Activated naive CD8-positive, alpha-beta T cell treated with anti-CD3 and anti-CD28 coated beads, Interleukin-2, amount 10 ng/mL, durations not matched to agents 7 days and 5 days (primary cell): ENCODE results near the gene HIPK3. TPM values are rescaled to one million over a fixed set of nuclear protein-coding genes. Genes with fewer than 3 reads are reported as not detected.
"Not testable (repeated sequence)": the region's sequence is repeated elsewhere in the genome, so short reads cannot be mapped to it uniquely, and the experiment has no call there.

ENCODE experiments used
- ATAC-seq: fragments of 150-1000 bp; cut with Tn5 transposase; one replicate; pipeline ENCODE4 v1.10.0; 2021; ENCODE audit warnings: low read depth, moderate library complexity
- POLR2A ChIA-PET: fragments of 350-600 bp; sonication (Branson Sonifier 250); formaldehyde crosslinking; loops from one replicate; lab custom pipeline; 2021; ENCODE audit warnings: antibody characterized with exemption; lab: Charles Lee
- DNase-seq: peaks from one replicate; pipeline ENCODE4 v3.0.0; 2021
- H3K27ac Mint-ChIP-seq: one replicate; pipeline ENCODE4 v1.8.0; 2022; ENCODE audit warnings: mild to moderate bottlenecking, mixed read lengths
- H3K27me3 Mint-ChIP-seq: one replicate; pipeline ENCODE4 v1.8.0; 2022; ENCODE audit warnings: mild to moderate bottlenecking, moderate library complexity, mixed read lengths
- H3K36me3 Mint-ChIP-seq: one replicate; pipeline ENCODE4 v1.8.0; 2021; ENCODE audit warnings: mild to moderate bottlenecking, mixed read lengths
- H3K4me1 Mint-ChIP-seq: one replicate; pipeline ENCODE4 v1.8.0; 2021; ENCODE audit warnings: mixed read lengths
- H3K4me3 Mint-ChIP-seq: one replicate; pipeline ENCODE4 v1.8.0; 2022; ENCODE audit warnings: mild to moderate bottlenecking, moderate library complexity, mixed read lengths
- H3K9me3 Mint-ChIP-seq: one replicate; pipeline ENCODE4 v1.8.0; 2021; ENCODE audit warnings: mixed read lengths
- total RNA-seq, 2 experiments: library from RNA; stranded (reverse); gene quantifications; one replicate each; pipeline ENCODE4 v1.2.3, GENCODE V29; 2021

HIPK3 gene
- total RNA-seq: 10 to 100 TPM; 46.0 to 57.3 TPM

- H3K9me3 Mint-ChIP-seq: no peaks in the 10 kb centered on the region
- H3K36me3 Mint-ChIP-seq: peaks cover 6% of the 10 kb centered on the region
- POLR2A ChIA-PET: no interaction called here
- H3K4me3 Mint-ChIP-seq: peak within 1 kb of the TSS; percentile 98
- no peaks in the 10 kb centered on the region for H3K27me3 Mint-ChIP-seq
- peak within 1 kb of the TSS; percentile 97 for H3K27ac Mint-ChIP-seq
- peaks cover 31% of the 10 kb centered on the region for H3K4me1 Mint-ChIP-seq
- ATAC-seq: peak; percentile 83
- DNase-seq: peak; percentile 87
Observed at GRCh38 chr11:33257160-33257896, at the start of gene HIPK3. Gene HIPK3, plus strand, starts transcription at chr11:33257381.

- peaks cover 2% of the 10 kb centered on the region for H3K27me3 Mint-ChIP-seq
- no peak for DNase-seq
- H3K27ac Mint-ChIP-seq: no peak overlapping the region
Observed at GRCh38 chr11:33207408-33207985, 49.7 kb upstream of the HIPK3 start.

GRCh38 chr11:33208150-33208549 is 49.0 kb upstream of the HIPK3 start:
- no peak overlapping the region for H3K4me3 Mint-ChIP-seq
- POLR2A ChIA-PET: no interaction called here

More at GRCh38 chr11:33207408-33207985, 49.7 kb upstream of the HIPK3 start:
- no peak for ATAC-seq
- H3K4me3 Mint-ChIP-seq: no peak overlapping the region
- POLR2A ChIA-PET: no interaction called here
- peaks cover 1% of the 10 kb centered on the region for H3K9me3 Mint-ChIP-seq
- H3K4me1 Mint-ChIP-seq: peaks cover 5% of the 10 kb centered on the region
- no peaks in the 10 kb centered on the region for H3K36me3 Mint-ChIP-seq

GRCh38 chr11:33211153-33211552 is 46.0 kb upstream of the HIPK3 start:
- POLR2A ChIA-PET: no interaction called here
- Mint-ChIP-seq H3K4me1 (peaks cover 5% of the 10 kb centered on the region), H3K4me3 (no peak overlapping the region), H3K9me3 (peaks cover 5% of the 10 kb centered on the region), H3K27me3 (peaks cover 2% of the 10 kb centered on the region), H3K27ac (no peak overlapping the region), H3K36me3 (peaks cover 1% of the 10 kb centered on the region)
- ATAC-seq: no peak
- DNase-seq: no peak

More at GRCh38 chr11:33208150-33208549, 49.0 kb upstream of the HIPK3 start:
- peaks cover 5% of the 10 kb centered on the region for H3K4me1 Mint-ChIP-seq
- no peak overlapping the region for H3K27ac Mint-ChIP-seq
- no peak for DNase-seq
- H3K9me3 Mint-ChIP-seq: peaks cover 1% of the 10 kb centered on the region
- H3K27me3 Mint-ChIP-seq: peaks cover 2% of the 10 kb centered on the region
- no peak for ATAC-seq
- H3K36me3 Mint-ChIP-seq: no peaks in the 10 kb centered on the region

GRCh38 chr11:33211580-33211979 is 45.6 kb upstream of the HIPK3 start:
- DNase-seq: no peak
- H3K36me3 Mint-ChIP-seq: peaks cover 1% of the 10 kb centered on the region

GRCh38 chr11:33214187-33214586 is 43.0 kb upstream of the HIPK3 start:
- Mint-ChIP-seq H3K36me3 (peaks cover 1% of the 10 kb centered on the region), H3K27ac (no peak overlapping the region), H3K9me3 (peaks cover 5% of the 10 kb centered on the region), H3K27me3 (peaks cover 2% of the 10 kb centered on the region), H3K4me3 (no peak overlapping the region), H3K4me1 (no peaks in the 10 kb centered on the region)
- ATAC-seq (no peak), DNase-seq (no peak)
- POLR2A ChIA-PET: no interaction called here

More at GRCh38 chr11:33211580-33211979, 45.6 kb upstream of the HIPK3 start:
- H3K27me3 Mint-ChIP-seq: peaks cover 2% of the 10 kb centered on the region
- POLR2A ChIA-PET: no interaction called here
- no peak overlapping the region for H3K27ac Mint-ChIP-seq
- peaks cover 5% of the 10 kb centered on the region for H3K9me3 Mint-ChIP-seq
- ATAC-seq: no peak
- no peak overlapping the region for H3K4me3 Mint-ChIP-seq
- H3K4me1 Mint-ChIP-seq: peaks cover 5% of the 10 kb centered on the region

- peaks cover 1% of the 10 kb centered on the region for H3K36me3 Mint-ChIP-seq
- POLR2A ChIA-PET: no interaction called here
Observed at GRCh38 chr11:33214767-33215166, 42.4 kb upstream of the HIPK3 start.

GRCh38 chr11:33216676-33217075 is 40.5 kb upstream of the HIPK3 start:
- ATAC-seq, H3K9me3 Mint-ChIP-seq, H3K27me3 Mint-ChIP-seq, DNase-seq, H3K36me3 Mint-ChIP-seq, H3K4me1 Mint-ChIP-seq, H3K4me3 Mint-ChIP-seq, H3K27ac Mint-ChIP-seq, POLR2A ChIA-PET: not testable (repeated sequence)

More at GRCh38 chr11:33214767-33215166, 42.4 kb upstream of the HIPK3 start:
- peaks cover 2% of the 10 kb centered on the region for H3K27me3 Mint-ChIP-seq
- H3K9me3 Mint-ChIP-seq: peaks cover 5% of the 10 kb centered on the region
- no peak overlapping the region for H3K4me3 Mint-ChIP-seq
- H3K27ac Mint-ChIP-seq: no peak overlapping the region
- ATAC-seq (no peak), DNase-seq (no peak)
- H3K4me1 Mint-ChIP-seq: no peaks in the 10 kb centered on the region

GRCh38 chr11:33222052-33222750 is 35.0 kb upstream of the HIPK3 start:
- Mint-ChIP-seq H3K27me3 (peaks cover 2% of the 10 kb centered on the region), H3K9me3 (no peaks in the 10 kb centered on the region), H3K4me1 (no peaks in the 10 kb centered on the region), H3K27ac (no peak overlapping the region), H3K36me3 (no peaks in the 10 kb centered on the region), H3K4me3 (no peak overlapping the region)
- DNase-seq: no peak
- no peak for ATAC-seq
- POLR2A ChIA-PET: no interaction called here

GRCh38 chr11:33225371-33225770 is 31.8 kb upstream of the HIPK3 start:
- DNase-seq (no peak), ATAC-seq (no peak)
- Mint-ChIP-seq H3K9me3 (no peaks in the 10 kb centered on the region), H3K27me3 (peaks cover 1% of the 10 kb centered on the region), H3K4me3 (no peak overlapping the region), H3K4me1 (no peaks in the 10 kb centered on the region), H3K36me3 (no peaks in the 10 kb centered on the region), H3K27ac (no peak overlapping the region)
- POLR2A ChIA-PET: no interaction called here

- DNase-seq: no peak
- no peaks in the 10 kb centered on the region for H3K27me3 Mint-ChIP-seq
- POLR2A ChIA-PET: no interaction called here
- no peaks in the 10 kb centered on the region for H3K4me1 Mint-ChIP-seq
- no peaks in the 10 kb centered on the region for H3K9me3 Mint-ChIP-seq
- H3K27ac Mint-ChIP-seq: no peak overlapping the region
- no peaks in the 10 kb centered on the region for H3K36me3 Mint-ChIP-seq
- no peak for ATAC-seq
- no peak overlapping the region for H3K4me3 Mint-ChIP-seq
Observed at GRCh38 chr11:33227578-33228261, 29.5 kb upstream of the HIPK3 start.

- H3K27me3 Mint-ChIP-seq: no peaks in the 10 kb centered on the region
- no peak for DNase-seq
- no peaks in the 10 kb centered on the region for H3K9me3 Mint-ChIP-seq
- no peak overlapping the region for H3K27ac Mint-ChIP-seq
- no peaks in the 10 kb centered on the region for H3K4me1 Mint-ChIP-seq
- H3K4me3 Mint-ChIP-seq: no peak overlapping the region
- POLR2A ChIA-PET: no interaction called here
- no peak for ATAC-seq
- no peaks in the 10 kb centered on the region for H3K36me3 Mint-ChIP-seq
Observed at GRCh38 chr11:33234397-33235190, 22.6 kb upstream of the HIPK3 start.
